Measurements from ENCODE around the gene IRAK3.
A peak's percentile ranks its signal among the peaks of the same experiment; 100 is the strongest.

DNA sequence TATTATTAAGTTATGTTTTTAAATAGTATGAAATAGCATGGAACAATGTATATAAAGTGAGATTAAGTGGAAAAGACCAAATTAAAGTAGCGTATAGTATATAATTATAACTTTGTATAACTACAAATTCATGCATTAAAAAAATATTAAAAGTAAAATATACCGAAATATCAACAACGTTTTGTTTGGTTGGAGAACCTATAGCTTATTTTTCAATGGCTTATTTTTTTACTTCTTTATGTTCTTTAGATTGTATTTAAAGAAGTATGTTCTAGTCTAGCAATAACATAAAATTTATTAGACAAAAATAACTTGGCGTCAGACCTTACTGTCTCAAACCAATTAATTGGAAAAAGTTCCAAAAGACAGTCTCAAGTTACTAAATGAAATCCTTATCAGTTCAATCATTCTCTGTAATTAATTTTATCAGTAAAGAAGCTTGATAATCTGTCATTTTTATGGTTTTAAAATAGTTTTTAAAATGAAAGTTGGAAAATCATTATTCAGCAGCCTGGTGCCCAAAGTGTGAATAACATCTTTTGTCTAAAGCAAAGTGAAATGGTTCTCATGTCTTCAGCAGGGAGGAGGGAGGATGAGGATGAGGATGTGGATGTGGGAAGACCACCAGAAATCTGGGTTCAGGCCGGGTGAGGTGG, 46.7 kb downstream of the IRAK3 start:
- TF ChIP-seq, protein P1, sequence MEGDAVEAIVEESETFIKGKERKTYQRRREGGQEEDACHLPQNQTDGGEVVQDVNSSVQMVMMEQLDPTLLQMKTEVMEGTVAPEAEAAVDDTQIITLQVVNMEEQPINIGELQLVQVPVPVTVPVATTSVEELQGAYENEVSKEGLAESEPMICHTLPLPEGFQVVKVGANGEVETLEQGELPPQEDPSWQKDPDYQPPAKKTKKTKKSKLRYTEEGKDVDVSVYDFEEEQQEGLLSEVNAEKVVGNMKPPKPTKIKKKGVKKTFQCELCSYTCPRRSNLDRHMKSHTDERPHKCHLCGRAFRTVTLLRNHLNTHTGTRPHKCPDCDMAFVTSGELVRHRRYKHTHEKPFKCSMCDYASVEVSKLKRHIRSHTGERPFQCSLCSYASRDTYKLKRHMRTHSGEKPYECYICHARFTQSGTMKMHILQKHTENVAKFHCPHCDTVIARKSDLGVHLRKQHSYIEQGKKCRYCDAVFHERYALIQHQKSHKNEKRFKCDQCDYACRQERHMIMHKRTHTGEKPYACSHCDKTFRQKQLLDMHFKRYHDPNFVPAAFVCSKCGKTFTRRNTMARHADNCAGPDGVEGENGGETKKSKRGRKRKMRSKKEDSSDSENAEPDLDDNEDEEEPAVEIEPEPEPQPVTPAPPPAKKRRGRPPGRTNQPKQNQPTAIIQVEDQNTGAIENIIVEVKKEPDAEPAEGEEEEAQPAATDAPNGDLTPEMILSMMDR (conservative IDR thresholded peaks at IDR 0.05) = peak; percentile 51; the same call in 1 of the 2 replicates
- no peak; the same call in 1 of the 2 replicates for TF ChIP-seq EZH2 (IDR thresholded peaks at IDR 0.05; ENCODE audit: low read depth)
